ENCODE results near the gene COA1. TPM values are rescaled to one million over a fixed set of nuclear protein-coding genes. Genes with fewer than 3 reads are reported as not detected.
"Not testable (repeated sequence)": the region's sequence is repeated elsewhere in the genome, so short reads cannot be mapped to it uniquely, and the experiment has no call there.

Gene COA1
- total RNA-seq, 4 donors from 2014 or later: 31.8 to 53.2 (median 39.8) TPM

DNA sequence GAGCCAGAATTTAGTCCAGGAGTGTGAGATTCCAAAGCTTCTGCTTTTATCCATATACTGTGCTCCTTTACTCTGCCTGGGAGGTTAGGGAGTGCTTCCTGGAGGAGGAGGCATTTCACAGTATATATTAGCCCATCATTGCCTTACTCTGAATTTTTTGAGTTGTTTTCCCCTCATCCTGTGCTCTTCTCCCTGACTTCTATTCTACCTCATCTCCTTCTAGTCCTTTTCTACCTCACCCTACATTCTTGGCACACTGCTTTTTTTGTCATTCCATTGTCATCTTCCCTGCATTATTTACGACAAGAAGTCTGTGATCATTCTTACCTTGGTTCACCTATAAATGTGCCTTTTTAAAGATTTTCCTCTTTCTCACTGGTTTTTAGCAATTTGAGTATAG lies 125.1 kb downstream of the COA1 start:
- in situ Hi-C loops (cut with MboI; ENCODE audit: low pct_ligation_motif_present in 1 of 4, low pct_unique_long_range_greater_than_20kb in 1 of 4, low sequenced_read_pairs in 3 of 4): no loop called here
- no peaks in the 10 kb centered on the region for H3K27me3 ChIP-seq
- no peaks in the 10 kb centered on the region for H3K4me1 ChIP-seq
- H3K36me3 ChIP-seq: peaks cover 0 to 12% (median 0%) of the 10 kb centered on the region in 4 donors
- no peak overlapping the region for H3K27ac ChIP-seq
- no peak overlapping the region for H3K4me3 ChIP-seq
- intact Hi-C loops (cut with DNase I; ENCODE audit: low total_unique reads): no loop called here
- TF ChIP-seq EP300 (IDR thresholded peaks at IDR 0.05; ENCODE audit: low read depth) (no peak), POLR2AphosphoS5 (IDR thresholded peaks at IDR 0.05) (no peak), POLR2A (IDR thresholded peaks at IDR 0.05) (no peak), CTCF (IDR thresholded peaks at IDR 0.05) (no peak)
- no peaks in the 10 kb centered on the region for H3K9me3 ChIP-seq
- 95 to 100% methylated on average over 1 of the region's 1 CpG for WGBS, 2 donors (ENCODE audit: low coverage in 1 of 2)
- DNase-seq: no peak

DNA sequence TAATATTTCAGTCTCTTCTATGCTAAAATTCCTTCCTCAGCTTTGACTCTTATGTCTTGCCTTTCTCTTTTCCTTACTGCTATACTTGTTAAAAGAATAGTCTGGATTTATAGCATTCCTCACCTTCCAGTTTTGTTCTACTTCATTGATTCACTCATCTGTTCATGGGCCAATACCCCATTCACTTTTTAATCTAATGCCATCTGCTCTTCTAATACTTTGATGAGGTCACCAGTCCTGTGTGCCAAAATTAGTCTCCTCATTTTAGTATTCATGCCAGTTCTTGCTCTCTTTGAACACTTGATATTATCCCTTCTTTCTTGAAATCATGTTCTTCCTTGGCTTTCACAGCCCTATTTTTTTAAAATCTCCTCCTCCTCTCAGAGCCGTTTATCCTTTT lies 127.1 kb downstream of the COA1 start:
- Histone ChIP-seq H3K4me3 (no peak overlapping the region), H3K9me3 (no peaks in the 10 kb centered on the region), H3K27me3 (no peaks in the 10 kb centered on the region), H3K27ac (no peak overlapping the region), H3K36me3 (peaks cover 0 to 9% (median 4%) of the 10 kb centered on the region in 4 donors), H3K4me1 (no peaks in the 10 kb centered on the region)
- no peak for DNase-seq
- in situ Hi-C loops (cut with MboI; ENCODE audit: low pct_ligation_motif_present in 1 of 4, low pct_unique_long_range_greater_than_20kb in 1 of 4, low sequenced_read_pairs in 3 of 4) (no loop called here), intact Hi-C loops (cut with DNase I; ENCODE audit: low total_unique reads) (no loop called here)
- TF ChIP-seq POLR2A (IDR thresholded peaks at IDR 0.05) (no peak), EP300 (IDR thresholded peaks at IDR 0.05; ENCODE audit: low read depth) (no peak), CTCF (IDR thresholded peaks at IDR 0.05) (no peak), POLR2AphosphoS5 (IDR thresholded peaks at IDR 0.05) (no peak)
- 89 to 90% methylated on average over 1 of the region's 1 CpG for WGBS, 2 donors (ENCODE audit: low coverage in 1 of 2)

DNA sequence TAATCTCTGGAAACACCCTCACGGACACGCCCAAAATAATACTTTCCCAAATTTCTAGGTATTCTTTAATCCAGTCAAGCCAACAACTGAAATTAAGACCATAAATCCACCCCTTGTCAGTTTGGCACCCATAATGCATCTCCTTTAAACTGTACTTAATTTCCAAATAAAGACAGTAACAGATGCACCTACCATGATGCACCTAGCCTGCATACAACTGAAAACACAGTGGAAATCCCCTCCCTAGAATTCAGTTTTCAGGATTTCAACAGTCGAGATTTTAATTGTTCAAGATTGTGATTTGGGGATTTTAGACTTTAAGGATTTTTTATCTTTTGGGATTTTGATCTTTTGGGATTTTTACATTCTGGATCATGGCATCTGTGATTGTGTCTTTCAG lies 129.3 kb downstream of the COA1 start:
- intact Hi-C loops (cut with DNase I; ENCODE audit: low total_unique reads) (no loop called here), in situ Hi-C loops (cut with MboI; ENCODE audit: low pct_ligation_motif_present in 1 of 4, low pct_unique_long_range_greater_than_20kb in 1 of 4, low sequenced_read_pairs in 3 of 4) (no loop called here)
- 88 to 92% methylated on average over 1 to 3 of the region's 3 CpGs for WGBS, 2 donors (ENCODE audit: low coverage in 1 of 2)
- Histone ChIP-seq H3K27me3 (no peaks in the 10 kb centered on the region), H3K9me3 (no peaks in the 10 kb centered on the region), H3K4me3 (no peak overlapping the region), H3K27ac (no peak overlapping the region), H3K36me3 (peaks cover 0 to 20% (median 8%) of the 10 kb centered on the region in 4 donors), H3K4me1 (no peaks in the 10 kb centered on the region)
- DNase-seq: no peak
- TF ChIP-seq EP300 (IDR thresholded peaks at IDR 0.05; ENCODE audit: low read depth) (no peak), POLR2AphosphoS5 (IDR thresholded peaks at IDR 0.05) (no peak), CTCF (IDR thresholded peaks at IDR 0.05) (no peak), POLR2A (IDR thresholded peaks at IDR 0.05) (no peak)

- in situ Hi-C loops (cut with MboI; ENCODE audit: low pct_ligation_motif_present in 1 of 4, low pct_unique_long_range_greater_than_20kb in 1 of 4, low sequenced_read_pairs in 3 of 4): loop anchor here in 3 of 4 donors (5.0 to 25.0 kb wide), 2 partner anchors 36 to 241 kb away; no protein-coding TSS in a partner anchor
Measured at GRCh38 chr7:43596426-43596825, 132.9 kb downstream of the COA1 start.

GRCh38 chr7:43594020-43594419 lies 135.3 kb downstream of the COA1 start:
- no peak overlapping the region for H3K27ac ChIP-seq
- no peaks in the 10 kb centered on the region for H3K27me3 ChIP-seq
- H3K9me3 ChIP-seq: no peaks in the 10 kb centered on the region
- WGBS, 2 donors (ENCODE audit: low coverage in 1 of 2): 83% methylated on average over 2 of the region's 2 CpGs; no CpG with 5 or more reads in 1 of the 2 donors
- intact Hi-C loops (cut with DNase I; ENCODE audit: low total_unique reads) (no loop called here), in situ Hi-C loops (cut with MboI; ENCODE audit: low pct_ligation_motif_present in 1 of 4, low pct_unique_long_range_greater_than_20kb in 1 of 4, low sequenced_read_pairs in 3 of 4) (loop anchor here in 2 of 4 donors (25.0 kb wide), 1 partner anchor 243 kb away; no protein-coding TSS in a partner anchor)
- no peak for TF ChIP-seq POLR2A (IDR thresholded peaks at IDR 0.05)
- no peak for TF ChIP-seq CTCF (IDR thresholded peaks at IDR 0.05)
- TF ChIP-seq EP300 (IDR thresholded peaks at IDR 0.05; ENCODE audit: low read depth): no peak
- no peak for TF ChIP-seq POLR2AphosphoS5 (IDR thresholded peaks at IDR 0.05)
- H3K4me3 ChIP-seq: no peak overlapping the region
- peaks cover 7 to 49% (median 28%) of the 10 kb centered on the region in 4 donors for H3K4me1 ChIP-seq
- no peak for DNase-seq
- H3K36me3 ChIP-seq: peaks cover 0 to 20% (median 8%) of the 10 kb centered on the region in 4 donors

More at GRCh38 chr7:43596426-43596825, 132.9 kb downstream of the COA1 start:
- H3K4me3 ChIP-seq; H3K9me3 ChIP-seq; H3K27me3 ChIP-seq; intact Hi-C loops (cut with DNase I; ENCODE audit: low total_unique reads); H3K27ac ChIP-seq; DNase-seq: not testable (repeated sequence)
- Histone ChIP-seq H3K4me1 (peaks cover 0 to 25% (median 5%) of the 10 kb centered on the region in 4 donors), H3K36me3 (peaks cover 0 to 20% (median 8%) of the 10 kb centered on the region in 4 donors)
- WGBS, 2 donors (ENCODE audit: low coverage in 1 of 2): 76 to 83% methylated on average over 5 of the region's 5 CpGs
